Measurements from ENCODE around the gene ACOT4.

DNA sequence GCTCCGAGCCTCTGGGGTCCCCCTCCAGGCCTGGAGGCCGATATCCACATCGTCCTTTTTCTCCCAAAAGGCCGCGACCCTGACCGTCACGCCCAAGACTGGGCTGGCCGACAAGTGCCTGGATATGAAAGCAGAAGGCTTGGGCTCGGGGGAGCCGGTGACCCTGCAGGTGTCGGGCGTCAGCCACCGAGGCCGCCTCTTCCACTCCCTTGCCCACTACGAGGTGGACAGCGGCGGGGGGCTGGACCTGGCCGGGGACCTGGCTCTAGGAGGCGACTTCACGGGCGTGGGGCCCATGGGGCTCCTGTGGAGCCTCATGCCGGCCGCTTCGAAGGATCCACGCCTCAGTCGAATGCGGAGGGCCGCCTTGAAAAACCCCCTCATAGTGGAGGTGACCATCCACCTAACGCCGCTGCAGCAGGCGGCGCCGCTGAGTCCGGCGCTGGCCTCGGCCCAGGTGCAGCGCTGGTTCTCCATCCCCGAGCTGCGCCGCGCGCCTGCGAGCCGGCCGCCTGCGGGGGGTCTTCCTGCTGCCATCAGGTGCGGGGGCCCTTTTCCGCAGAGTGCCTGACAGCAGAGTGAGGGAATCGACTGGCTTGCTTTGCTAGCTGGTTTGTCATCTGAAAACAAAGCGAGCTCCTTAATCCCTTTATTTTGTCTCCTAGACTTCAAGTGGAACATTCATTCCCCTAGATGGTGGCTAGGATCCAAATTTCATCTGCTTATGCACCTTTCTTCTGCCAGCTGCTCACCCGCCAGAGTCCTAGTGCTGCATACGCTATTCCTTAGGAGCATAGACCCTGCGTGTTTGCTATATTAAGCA is 42.5 kb downstream of the ACOT4 start:
- TF ChIP-seq CTCF (IDR thresholded peaks at IDR 0.05; ENCODE audit: low read depth, low read length, missing input control) (no peak), HNF4A (conservative IDR thresholded peaks at IDR 0.05) (no peak), JUND (IDR thresholded peaks at IDR 0.05) (no peak), RAD21 (IDR thresholded peaks at IDR 0.05) (peak in 1 of 2 donors; percentile 21)

All from liver (tissue), 3 donors.